Neutrophil (primary cell): Measurements from ENCODE around the gene CSNK1D.
A peak's percentile ranks its signal among the peaks of the same experiment; 100 is the strongest.

Experiments used
- H3K27ac ChIP-seq: fragments of 200-600 bp; sonication (generic); 2 replicates; pipeline ENCODE4 v1.5.1; 2016; ENCODE audit warnings: mild to moderate bottlenecking, moderate library complexity
- H3K27me3 ChIP-seq: fragments of 200-600 bp; sonication (generic); 2 replicates; pipeline ENCODE4 v1.6.0; 2016; ENCODE audit warnings: mild to moderate bottlenecking
- H3K36me3 ChIP-seq: fragments of 200-600 bp; sonication (generic); 2 replicates; pipeline ENCODE4 v1.5.1; 2017
- H3K4me1 ChIP-seq, 2 experiments: fragments of 200-600 bp in 1 of 2; sonication (generic) in 1 of 2; 1 replicate in 1 of 2; 2 replicates in 1 of 2; pipeline versions ENCODE4 v1.5.1 to v1.6.1; 2013 to 2016; ENCODE audit warnings: low read depth in 1 of 2, low read length in 1 of 2, mild to moderate bottlenecking in 1 of 2, moderate library complexity in 1 of 2; ENCODE audit not compliant: control insufficient read depth in 1 of 2, insufficient read depth in 1 of 2
- H3K4me3 ChIP-seq, 2 experiments: fragments of 200-600 bp in 1 of 2; sonication (generic) in 1 of 2; 1 replicate in 1 of 2; 2 replicates in 1 of 2; pipeline ENCODE4 v1.5.1; 2013 to 2016; ENCODE audit warnings: low read depth in 1 of 2, low read length in 1 of 2, mild to moderate bottlenecking in 1 of 2, moderate library complexity in 1 of 2
- H3K9me3 ChIP-seq: fragments of 200-600 bp; sonication (generic); 2 replicates; pipeline ENCODE4 v1.5.1; 2016
- TF ChIP-seq, protein P1 (sequence below): fragments of 200-600 bp; sonication (generic); IDR thresholded peaks from 2 replicates; pipeline ENCODE4 v1.5.1; 2016; ENCODE audit warnings: antibody characterized with exemption

Gene CSNK1D

DNA sequence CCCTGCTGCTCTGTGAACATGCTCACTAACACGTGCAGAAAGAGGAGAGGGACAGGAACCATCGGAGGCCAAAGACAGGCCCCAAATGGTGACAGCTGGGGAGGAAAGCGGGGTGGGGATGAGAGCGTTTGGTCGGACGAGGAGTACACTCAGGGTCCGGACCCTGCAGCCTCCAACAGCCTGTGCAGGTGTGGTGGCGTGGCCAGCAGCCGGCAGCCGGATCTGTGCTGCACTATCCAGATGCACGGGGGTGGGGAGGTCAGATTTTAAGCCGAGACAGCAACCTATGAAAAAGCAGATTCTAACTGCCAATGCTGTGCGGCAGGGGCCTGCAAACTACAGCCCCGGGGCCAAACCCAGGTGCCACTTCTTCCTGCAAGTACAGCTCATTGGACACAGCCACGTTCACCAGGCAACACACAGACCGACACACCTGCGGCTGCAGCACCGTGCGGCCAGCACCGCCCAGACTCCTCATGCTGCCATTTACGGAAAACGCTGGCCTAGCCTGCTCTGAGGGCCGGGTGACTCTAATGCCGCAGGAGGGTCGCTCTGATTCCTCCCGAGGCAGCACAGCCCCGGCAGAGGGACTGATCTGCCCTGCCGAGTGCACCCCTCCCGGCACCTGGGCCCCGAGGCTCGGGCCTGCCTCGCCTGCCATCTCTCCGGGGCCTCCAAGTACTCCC lies 23.5 kb downstream of the CSNK1D start:
- peaks cover 0 to 8% of the 10 kb centered on the region in 2 experiments for H3K4me1 ChIP-seq
- TF ChIP-seq, protein P1, sequence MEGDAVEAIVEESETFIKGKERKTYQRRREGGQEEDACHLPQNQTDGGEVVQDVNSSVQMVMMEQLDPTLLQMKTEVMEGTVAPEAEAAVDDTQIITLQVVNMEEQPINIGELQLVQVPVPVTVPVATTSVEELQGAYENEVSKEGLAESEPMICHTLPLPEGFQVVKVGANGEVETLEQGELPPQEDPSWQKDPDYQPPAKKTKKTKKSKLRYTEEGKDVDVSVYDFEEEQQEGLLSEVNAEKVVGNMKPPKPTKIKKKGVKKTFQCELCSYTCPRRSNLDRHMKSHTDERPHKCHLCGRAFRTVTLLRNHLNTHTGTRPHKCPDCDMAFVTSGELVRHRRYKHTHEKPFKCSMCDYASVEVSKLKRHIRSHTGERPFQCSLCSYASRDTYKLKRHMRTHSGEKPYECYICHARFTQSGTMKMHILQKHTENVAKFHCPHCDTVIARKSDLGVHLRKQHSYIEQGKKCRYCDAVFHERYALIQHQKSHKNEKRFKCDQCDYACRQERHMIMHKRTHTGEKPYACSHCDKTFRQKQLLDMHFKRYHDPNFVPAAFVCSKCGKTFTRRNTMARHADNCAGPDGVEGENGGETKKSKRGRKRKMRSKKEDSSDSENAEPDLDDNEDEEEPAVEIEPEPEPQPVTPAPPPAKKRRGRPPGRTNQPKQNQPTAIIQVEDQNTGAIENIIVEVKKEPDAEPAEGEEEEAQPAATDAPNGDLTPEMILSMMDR, result no peak
- H3K27ac ChIP-seq, result no peak overlapping the region
- no peak overlapping the region for H3K4me3 ChIP-seq
- H3K36me3 ChIP-seq, result peaks cover 100% of the 10 kb centered on the region
- no peaks in the 10 kb centered on the region for H3K27me3 ChIP-seq
- H3K9me3 ChIP-seq, result no peaks in the 10 kb centered on the region

DNA sequence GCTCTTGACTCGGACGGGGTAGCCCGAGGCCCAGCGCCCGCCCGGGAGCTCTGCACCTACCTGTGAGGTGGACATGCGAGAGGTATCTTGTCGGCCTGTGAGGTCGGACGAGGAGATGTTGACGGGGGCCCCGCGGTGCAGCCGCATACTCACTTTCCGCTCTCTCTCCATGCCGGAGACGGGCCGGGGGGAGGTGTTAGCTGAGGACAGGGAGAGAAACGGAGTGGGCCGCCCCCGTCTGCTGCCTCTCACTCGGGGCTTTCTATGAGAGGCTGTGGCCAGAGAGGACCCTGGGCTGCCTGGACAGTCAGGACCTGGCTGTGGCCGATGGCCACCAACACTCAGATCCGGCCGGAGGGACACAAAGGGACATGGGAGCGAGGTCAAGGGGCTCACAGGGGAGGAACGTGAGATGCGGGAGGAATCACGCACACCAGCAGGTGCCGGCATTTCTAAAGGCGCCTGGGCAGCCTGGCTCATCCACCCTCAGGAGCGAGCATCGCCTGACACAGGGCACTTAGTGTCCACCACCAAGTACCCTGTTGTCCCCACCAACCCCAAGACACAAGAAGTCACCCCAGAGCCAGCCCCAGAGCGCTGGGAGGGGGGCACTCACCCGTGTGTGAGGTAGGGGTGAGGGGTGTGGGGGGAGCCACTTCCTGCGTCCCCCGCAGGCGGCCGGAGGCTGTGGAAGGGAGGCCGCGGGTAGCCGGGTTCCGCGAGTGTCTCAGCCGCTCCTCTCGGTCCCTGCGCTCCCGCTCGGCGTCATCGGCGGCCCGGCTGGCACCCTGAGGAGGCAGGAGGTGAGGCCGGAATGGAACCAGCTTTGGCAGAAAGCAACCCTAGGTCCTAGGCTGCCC lies 24.5 kb downstream of the CSNK1D start:
- TF ChIP-seq, protein P1, result no peak

DNA sequence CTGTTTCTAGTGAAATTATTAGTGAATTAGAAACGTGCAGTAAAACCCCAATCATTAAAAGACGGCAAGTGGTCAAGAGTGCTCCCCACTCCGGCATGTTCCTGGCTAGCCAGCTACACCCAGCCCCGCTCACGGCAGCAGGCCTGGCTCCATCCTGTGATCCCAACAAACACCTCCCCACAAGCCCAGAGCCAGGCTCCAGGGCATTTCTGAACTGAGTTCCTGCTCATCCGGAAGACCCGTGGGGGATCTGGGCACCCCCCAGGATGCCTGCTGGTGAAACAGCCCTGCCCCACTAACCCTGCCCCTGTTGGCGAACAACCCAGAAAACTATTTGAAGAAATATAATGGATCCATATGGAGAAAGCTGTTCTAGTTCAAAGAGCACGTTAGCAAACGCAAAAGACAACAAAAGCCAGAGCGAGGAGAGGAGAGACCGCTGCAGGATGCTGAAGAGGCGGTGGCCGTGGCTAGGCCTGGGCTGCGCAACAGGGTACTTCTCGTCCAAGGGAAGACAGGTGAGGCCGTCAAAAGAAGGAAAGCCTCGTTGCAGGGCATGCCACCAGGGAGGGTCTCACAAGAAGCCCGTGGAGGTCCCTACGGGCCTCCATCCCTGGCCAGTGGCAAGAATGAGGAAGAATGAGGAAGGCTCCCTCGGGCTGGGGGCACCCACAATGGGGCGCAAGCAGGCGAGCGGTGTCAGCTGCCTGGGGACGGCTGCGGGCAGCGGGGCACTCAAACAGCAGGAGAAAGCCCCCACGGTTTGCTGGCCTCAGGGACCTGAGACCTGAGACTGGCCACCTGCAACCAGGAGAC lies 25.4 kb downstream of the CSNK1D start:
- TF ChIP-seq, protein P1, result no peak
- H3K36me3 ChIP-seq, result peaks cover 100% of the 10 kb centered on the region
- H3K9me3 ChIP-seq, result no peaks in the 10 kb centered on the region
- peaks cover 6 to 16% of the 10 kb centered on the region in 2 experiments for H3K4me1 ChIP-seq
- peak overlapping the region; percentile 82 for H3K27ac ChIP-seq
- no peak overlapping the region for H3K4me3 ChIP-seq
- H3K27me3 ChIP-seq, result no peaks in the 10 kb centered on the region

More for the DNA sequence above, 24.5 kb downstream of the CSNK1D start:
- Histone ChIP-seq H3K4me1 (peaks cover 0 to 8% of the 10 kb centered on the region in 2 experiments), H3K36me3 (peaks cover 100% of the 10 kb centered on the region), H3K4me3 (no peak overlapping the region), H3K27me3 (no peaks in the 10 kb centered on the region), H3K27ac (no peak overlapping the region), H3K9me3 (no peaks in the 10 kb centered on the region)

DNA sequence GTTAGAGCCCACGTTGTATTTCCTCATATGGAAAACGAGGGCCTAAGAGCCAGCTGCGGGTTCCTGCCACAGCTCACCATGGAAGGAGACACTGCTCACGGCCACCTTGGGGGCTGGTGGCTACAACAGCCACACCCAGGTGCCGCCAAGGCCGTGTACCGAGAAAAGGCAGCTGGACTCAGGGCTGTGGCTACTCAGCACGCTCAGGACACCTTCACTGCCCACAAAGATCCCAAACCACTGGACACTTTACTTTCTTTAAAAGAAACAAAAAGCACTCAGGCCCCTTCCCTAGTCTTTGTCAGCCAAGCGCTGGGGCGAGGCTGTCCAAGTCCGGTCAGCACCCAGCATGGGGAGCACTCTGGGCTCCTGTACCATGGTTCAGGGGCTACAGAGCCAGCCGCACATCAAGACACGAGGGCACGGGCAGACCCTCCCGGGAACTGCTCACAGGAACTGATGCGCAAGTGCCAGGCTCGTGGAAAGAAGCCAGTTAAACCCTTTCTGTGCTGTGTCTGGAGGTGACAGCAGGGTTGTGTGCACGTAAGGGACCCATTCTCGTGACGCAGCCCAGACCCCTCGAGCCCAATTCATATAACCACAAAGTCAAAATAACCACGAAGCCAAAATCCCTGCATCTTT lies 26.2 kb downstream of the CSNK1D start:
- H3K9me3 ChIP-seq, result no peaks in the 10 kb centered on the region
- H3K4me3 ChIP-seq, result no peak overlapping the region
- peaks cover 14 to 24% of the 10 kb centered on the region in 2 experiments for H3K4me1 ChIP-seq
- no peaks in the 10 kb centered on the region for H3K27me3 ChIP-seq
- TF ChIP-seq, protein P1, result no peak
- peak overlapping the region; percentile 82 for H3K27ac ChIP-seq
- H3K36me3 ChIP-seq, result peaks cover 100% of the 10 kb centered on the region
